IPS DF 4.7 (cell line): Measurements from ENCODE around the gene HDAC8.
"Not testable (repeated sequence)": the region's sequence is repeated elsewhere in the genome, so short reads cannot be mapped to it uniquely, and the experiment has no call there.

Experiments used
- DNase-seq: peaks from one replicate; pipeline ENCODE4 v3.0.0-alpha.2; 2013; ENCODE audit warnings: low spot score; ENCODE audit errors: extremely low read depth

Gene HDAC8

DNA sequence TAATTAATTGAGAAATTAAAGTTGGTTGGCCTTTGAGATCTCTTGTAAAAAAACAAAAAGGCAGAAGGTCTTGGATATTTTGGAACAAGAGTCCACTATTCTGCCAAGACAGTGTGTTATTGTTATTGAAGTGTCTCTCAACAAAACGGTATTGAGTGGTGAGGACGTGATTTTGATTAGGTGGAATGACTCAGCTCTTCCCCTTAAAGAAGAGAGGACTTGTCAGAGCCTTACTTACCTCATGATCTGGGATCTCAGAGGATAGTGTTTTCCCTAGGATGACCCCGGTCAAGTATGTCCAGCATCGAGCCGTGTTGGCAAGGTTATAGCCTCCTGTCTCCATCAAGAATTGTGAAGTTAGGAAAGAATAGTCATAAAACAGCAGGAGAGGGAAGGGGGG lies 110.9 kb downstream of the HDAC8 start:
- DNase-seq: no peak

DNA sequence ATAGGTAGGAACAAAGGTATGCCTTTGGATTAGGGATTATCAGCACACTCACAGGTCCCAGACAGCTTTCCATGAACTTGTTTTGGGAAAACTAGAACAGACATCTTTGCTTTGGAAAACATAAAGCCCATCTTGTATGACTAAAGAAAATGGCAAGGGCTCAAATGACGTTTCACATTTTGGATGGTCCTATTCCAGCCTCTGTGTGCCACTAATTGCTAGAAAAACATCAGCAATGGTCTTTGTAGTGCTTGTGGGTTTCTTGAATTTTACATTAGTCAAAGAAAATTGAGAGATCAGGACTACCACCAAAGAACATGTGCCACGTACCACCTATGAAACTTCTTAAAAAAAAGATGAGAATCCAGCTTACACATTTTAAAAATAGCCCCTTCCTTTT lies 111.4 kb downstream of the HDAC8 start:
- no peak for DNase-seq

DNA sequence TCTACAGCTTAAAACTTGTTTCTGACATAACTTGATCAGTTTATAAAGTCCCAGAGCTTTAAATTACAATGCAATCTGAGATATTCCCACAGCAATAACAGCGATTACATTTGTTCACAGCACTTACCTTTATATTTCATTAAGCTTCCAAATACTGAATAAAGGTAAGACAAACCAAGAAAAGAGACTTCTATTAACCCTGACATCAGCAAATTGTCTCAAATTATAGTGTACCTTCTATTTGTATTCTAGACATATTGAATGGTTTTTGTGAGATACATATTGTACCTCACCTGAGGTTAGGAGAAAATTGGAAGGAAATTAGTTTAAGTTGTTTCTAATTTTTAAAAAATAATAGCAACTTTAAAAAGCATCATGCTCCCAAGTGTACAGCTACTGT lies 111.9 kb downstream of the HDAC8 start:
- DNase-seq: no peak

DNA sequence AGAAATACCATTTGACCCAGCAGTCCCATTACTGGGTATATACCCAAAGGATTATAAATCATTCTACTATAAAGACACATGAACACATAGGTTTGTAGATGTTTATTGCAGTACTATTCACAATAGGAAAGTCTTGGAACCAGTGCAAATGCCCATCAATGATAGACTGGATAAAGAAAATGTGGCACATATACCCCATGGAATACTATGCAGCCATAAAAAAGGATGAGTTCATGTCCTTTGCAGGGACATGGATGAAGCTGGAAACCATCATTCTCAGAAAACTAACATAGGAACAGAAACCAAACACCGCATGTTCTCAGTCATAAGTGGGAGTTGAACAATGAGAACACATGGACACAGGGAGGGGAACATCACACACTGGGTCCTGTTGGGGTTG lies 123.6 kb downstream of the HDAC8 start:
- not testable (repeated sequence) for DNase-seq

DNA sequence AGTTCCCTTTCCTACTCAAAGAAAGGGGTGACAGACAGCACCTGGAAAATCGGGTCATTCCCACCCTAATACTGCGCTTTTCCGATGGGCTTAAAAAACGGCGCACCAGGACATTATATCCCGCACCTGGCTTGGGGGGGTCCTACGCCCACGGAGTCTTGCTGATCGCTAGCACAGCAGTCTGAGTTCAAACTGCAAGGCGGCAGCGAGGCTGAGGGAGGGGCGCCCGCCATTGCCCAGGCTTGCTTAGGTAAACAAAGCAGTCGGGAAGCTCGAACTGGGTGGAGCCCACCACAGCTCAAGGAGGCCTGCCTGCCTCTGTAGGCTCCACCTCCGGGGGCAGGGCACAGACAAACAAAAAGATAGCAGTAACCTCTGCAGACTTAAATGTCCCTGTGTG lies 131.9 kb downstream of the HDAC8 start:
- not testable (repeated sequence) for DNase-seq

DNA sequence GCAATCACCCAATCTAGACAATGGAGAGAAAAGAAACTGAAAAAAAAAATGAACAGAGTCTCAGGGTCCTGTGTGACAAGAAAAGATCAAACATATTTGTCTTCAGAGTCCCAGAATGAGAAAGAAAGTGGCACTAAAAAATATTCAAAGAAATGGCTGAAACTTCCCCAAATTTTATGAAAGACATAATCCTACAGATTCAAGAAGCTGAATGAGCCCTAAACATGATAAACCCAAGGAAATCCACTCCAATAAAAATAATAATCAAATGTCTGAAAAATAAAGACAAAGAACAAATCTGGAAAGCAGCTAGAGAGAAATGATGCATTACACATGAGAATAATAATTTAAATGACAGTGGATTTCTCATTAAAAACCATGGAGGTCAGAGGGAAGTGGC lies 136.6 kb downstream of the HDAC8 start:
- DNase-seq: no peak

DNA sequence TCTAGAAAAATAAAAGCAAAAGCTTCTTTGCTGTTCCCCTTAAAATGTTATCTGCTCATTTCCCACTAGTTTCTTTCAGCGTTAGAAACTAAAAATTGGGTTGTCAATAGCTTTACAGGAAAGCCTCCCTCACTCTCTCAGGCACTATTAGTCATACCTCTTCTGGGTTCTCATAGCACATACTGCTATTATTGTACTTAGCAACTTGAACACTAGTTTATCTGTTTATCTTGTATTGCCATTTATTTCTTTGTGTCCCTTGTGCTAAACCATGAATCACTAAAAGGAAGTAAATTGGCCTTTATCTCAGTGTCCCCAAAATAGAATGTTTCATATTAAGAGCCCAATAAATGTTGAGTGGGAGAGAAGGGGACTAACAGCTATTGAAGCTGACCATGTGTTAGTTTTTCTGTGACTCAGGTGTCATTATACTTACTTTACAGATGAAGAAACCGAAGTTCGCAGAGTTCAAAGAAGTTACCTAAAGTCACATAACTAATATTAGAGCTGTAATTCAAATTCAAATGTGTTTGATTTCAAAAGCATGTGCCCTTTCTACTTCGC lies 142.2 kb downstream of the HDAC8 start:
- no peak for DNase-seq

DNA sequence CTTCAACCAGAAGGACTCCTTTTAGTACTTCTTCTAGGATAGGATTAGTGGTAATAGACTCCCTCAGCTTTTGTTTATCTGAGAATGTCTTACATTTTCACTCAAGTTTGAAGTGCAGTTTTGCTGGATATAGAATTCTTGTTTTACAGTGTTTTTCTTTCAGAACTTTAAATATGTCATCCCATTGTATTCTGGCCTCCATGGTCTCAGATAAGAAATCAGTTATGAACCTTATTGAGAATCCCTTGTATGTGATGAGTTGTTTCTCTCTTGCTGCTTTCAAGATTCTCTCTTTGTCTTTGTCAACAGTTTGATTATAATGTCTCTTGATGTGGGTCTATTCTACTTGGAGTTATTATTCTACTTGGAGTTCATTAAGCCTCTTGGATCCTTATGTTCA lies 150.8 kb downstream of the HDAC8 start:
- DNase-seq: no peak

DNA sequence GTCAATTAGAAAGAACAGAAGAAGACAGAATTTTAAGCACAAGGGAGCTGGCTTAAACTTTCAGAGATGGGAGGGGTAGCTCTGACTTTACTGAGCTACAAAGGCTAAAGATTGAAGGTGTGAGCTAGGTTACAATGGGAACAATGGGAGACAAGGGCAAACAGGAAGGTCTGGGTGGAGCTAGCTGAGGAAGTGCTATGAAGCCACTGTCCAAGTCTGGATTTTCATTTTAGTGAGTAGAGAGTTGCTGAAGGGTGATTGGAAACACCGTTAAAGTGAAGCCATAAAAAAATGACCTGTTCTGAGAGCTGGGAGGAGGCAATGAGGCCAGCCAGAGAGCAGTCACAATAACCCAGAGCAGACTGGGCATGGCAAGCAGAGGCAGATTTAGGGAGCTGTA lies 162.7 kb downstream of the HDAC8 start:
- DNase-seq: no peak

DNA sequence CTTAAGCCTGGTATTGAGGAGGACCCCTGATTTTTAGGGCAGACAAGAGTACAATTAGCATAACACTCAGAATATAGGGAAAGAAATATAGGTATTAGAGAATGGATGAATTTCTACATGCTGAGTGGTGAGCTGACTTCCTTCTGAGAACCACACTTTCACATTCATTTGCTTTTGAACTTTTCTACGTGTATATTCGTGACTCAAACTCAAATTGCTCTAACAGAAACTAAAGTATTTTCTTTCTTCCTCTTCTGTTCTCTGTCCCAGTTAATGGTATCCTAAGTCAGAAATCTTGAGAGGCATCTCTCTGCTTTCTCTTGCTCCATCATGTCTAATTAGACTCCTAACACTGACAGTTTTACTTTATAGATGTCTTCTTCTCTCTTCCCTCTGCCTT lies 163.8 kb downstream of the HDAC8 start:
- DNase-seq: no peak

DNA sequence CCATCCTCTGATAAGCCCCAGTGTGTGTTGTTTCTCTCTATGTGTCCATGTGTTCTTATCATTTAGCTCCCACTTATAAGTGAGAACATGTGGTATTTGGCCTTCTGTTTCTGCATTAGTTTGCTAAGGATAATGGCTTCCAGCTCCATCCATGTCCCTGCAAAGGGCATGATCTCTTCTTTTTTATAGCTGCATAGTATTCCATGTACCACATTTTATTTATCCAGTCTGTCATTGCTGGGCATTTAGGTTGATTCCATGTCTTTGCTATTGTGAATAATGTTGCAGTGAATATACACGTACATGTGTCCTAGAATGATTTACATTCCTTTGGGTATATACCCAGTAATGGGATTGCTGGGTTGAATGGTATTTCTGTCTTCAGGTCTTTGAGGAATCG lies 167.5 kb downstream of the HDAC8 start:
- not testable (repeated sequence) for DNase-seq

DNA sequence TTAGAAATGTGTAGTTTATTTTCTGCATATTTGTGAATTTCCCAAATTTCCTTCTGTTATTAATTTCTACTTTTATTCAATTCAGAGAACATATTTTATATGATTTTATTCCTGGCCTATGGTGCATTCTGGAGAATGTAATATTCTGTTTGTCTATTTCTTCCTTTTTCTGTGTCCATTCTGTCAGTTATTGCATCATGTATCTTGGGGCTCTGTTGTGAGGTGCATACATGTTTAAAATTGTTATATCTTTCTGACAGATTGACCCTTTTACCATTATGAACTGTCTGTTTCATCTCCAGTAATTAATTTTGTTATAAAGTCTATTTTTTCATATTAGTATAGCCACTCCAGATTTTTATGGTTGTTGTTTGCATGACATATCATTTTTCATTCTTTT lies 170.0 kb downstream of the HDAC8 start:
- DNase-seq: no peak

DNA sequence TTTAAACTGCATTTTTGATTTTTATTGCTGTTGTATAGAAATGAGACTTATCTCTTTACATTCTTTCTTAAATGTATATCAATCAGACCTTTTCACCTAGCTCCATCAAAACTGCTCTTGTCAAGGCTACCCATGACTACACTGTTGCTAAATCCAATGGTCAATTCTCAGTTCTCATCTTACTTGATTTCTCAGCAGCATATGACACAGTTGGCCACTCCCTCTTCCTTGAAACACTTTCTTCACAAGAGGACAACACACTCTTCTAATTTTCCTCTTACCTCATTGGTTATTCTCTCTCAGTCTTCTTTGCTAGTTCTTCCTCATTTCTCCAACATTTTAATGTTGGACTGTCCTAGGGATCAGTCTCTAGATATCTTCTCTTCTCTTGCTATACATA lies 172.8 kb downstream of the HDAC8 start:
- DNase-seq: no peak

DNA sequence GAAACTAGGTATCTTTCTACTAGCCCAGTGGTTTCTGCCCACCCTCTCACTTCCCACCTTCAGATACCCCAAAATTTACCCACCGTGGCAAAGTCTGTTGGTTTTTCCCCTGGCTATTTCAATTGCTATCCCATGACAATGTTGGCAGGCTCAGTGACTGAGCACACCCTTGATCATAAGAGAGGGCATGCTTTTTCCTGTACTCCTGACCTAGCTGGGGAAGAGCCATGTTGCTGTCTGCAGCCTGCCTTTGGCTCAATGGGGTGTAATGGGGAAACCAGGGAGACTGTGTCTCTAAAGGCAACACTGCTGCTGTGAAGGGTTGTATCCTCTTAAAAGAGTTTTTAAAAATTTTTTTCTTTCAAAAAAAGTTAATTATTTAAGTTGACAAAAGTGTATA lies 176.5 kb downstream of the HDAC8 start:
- no peak for DNase-seq

DNA sequence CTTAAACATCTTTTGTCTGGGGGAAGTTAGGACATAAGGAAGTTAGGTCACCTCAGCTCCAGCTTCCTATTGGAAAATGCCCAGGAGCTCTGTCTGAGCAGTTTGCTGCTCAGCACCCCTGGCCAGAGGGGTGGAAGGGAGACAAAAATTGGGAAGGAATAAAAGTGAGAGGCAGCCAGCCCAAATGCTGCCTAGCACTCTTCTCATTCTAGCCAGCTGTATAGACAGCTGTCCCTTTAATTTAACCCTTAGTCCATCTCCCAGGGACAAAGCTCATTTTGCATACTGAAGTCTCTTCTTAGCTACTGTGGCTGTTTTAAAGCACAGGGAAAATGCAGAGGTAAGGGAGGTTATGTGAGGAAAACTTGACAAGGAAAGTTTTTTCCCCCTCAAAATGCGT lies 177.4 kb downstream of the HDAC8 start:
- no peak for DNase-seq

DNA sequence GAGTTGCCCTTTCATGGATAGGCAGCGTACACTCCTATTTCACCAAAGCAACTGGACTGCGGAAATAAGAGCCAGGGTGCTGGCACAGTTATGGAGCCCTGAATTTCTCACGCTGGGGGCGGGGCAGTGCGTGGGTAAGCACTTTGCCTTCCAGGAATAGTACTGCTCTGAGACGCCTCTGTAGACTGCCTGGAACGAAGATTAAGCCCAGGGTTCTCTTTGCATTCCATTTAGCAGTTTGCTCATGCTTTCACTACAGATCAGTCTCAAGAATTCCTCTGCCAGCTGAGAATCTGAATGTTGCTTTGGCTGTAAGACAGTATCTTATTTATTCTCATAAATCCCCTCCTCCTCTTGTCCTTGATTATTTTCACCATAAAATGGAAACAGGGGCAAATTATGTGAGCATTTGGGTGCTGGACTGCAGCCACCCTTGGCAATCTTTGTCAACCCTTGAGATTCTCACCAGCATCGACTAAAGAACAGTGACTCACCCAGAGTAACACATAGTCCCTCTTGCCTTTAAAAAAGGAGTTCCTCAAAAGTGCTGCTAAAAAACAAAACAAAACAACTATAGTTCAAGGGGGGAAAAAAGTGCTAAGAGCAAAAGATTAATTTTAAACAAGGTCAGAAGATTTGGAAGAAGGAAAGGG lies 178.0 kb downstream of the HDAC8 start:
- no peak for DNase-seq

DNA sequence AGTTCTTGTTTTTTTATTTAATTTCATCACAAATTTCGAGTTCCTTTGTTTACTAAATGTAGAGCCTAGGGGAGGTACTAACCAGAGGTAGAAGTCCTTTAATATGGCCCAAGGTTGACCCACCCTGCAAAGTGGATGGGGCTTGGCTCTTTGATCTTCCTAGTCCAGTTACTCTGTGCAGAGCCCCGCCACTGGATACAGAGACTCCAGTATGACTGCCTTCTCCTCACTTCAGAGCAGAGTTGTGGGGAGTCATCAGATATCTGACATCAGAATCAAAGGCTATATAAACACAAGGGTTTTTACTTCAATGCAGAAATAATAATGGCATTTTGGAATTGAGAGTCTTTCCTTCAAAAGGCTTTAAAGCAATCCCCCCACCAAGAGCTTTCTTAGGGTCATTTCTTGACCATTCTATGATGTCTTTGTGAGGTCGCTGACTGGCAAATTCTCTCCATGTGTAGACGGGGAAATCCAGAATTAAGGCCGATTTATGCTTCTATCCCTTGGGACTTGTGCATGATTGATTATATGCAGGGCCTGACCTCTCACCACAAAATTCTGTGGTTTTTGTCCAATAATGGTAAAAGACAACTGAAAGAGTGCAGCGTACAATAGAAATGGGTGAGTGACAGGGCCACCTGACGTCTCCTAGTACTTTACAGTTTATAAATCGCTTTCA lies 178.7 kb downstream of the HDAC8 start:
- no peak for DNase-seq

DNA sequence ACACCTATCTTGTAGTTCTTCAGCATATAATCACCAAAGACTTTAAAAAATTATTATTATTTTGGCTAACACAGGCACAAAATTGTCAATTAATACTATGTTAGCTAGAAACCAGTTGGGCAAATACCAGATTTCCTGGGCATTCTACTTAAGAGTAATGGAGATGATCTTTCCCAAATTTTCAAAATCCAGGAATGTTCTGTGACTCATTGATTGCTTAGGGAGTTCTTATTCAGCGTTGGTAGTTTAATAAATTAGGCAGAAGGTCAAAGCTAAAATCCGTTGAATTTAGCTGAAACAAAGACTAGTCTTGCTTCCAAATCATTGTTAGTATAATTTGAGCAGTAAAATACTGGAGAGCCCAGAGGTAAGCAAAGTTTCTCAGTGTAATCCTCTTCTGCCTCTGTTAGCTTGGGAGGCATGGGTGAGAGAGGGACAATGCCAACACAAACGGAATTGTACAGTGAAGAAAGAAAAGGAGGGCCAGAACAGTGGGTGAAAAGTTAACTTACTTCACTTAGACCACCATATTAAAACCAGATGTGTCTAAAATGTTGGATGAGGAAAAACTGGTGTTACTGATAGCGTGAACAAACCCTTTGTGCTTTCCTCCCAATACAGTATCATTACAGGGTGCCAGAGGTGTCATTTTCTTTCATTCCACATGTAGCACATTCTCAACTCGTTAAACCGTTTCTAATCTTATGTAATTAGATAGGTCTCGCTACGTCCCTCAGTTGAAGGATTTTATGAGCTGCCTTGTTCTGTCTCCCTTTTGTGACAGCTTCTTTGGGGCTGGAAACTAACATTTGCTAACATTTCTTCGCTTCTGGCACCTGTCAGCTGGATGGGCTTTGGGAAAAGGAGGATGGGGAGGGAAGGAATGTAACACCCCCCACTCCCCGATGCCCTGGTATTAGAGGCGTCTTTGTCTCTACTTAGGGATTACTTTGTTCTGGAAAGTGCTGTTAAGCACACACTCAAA lies 179.5 kb downstream of the HDAC8 start:
- no peak for DNase-seq

DNA sequence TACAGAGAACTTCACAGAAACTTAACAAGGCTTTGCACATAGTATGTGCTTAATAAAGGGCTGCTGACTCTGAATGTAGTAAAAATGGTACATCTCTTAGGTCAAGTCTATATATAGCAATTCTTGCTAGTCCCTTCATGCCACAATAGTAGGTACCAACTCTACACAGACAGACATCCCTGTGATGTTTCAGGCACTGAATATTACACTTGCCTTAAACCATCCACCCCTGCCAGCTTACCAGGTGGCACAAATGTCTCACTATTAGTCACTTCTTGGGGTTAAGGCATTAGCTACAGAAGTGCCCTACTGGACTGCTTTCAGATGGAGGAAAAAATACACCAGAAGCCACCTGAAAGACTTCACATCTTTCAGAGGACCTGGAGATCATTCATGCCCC lies 180.6 kb downstream of the HDAC8 start:
- DNase-seq: no peak

DNA sequence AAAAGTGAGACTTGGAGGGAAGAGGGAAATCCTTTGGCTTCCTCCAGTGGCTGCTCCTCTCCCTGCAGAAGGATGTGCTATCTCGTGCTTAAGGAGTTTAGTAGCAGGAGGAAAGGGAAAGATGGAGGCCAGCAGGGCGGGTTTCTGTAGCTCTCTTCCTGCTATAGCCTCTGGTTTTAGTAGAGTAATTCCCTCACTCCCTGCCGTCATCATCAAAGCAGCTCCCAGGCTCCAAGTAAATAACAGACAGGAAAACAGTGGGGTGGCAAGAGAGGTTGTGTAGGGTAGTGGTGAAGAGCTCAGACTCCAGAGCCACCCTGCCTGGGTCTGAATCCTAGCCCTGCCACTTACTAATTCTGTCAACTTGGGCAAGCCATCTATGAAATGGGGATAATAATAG lies 185.4 kb downstream of the HDAC8 start:
- DNase-seq: no peak

DNA sequence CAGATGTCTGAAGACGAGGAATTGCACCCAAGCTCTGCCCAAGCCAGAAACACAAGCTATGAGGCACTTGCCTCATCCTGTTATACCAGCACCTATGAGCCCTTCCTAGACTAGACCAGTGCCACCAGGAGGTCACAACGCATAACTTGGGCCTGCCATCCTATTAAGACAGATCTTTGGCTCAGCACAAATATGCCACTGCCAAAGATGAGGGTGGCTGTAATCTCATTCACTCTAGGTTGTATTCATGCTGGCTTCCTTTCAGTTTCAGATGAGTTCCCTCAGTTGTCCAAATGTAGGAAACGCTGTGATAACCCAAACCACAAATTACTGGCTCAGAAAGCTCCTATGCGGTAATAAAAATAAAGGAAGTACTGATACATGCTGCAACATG lies 190.4 kb downstream of the HDAC8 start:
- no peak for DNase-seq
